Stimulated activated CD4-positive, alpha-beta T cell treated with anti-CD3 and anti-CD28 coated beads, Interleukin-1b, Interleukin-23, amount 100 ng/mL, for 24 hours (primary cell): ENCODE data around the gene SLAMF8.

Experiments
- DNase-seq, 4 experiments: peaks; one replicate each; pipeline ENCODE4 v3.0.0-alpha.2; 2020; ENCODE audit warnings: low read depth in 4 of 4, low spot score in 1 of 4

Gene SLAMF8

GRCh38 chr1:159868766-159869165, 42.1 kb downstream of the SLAMF8 start:
- DNase-seq: no peak

DNA sequence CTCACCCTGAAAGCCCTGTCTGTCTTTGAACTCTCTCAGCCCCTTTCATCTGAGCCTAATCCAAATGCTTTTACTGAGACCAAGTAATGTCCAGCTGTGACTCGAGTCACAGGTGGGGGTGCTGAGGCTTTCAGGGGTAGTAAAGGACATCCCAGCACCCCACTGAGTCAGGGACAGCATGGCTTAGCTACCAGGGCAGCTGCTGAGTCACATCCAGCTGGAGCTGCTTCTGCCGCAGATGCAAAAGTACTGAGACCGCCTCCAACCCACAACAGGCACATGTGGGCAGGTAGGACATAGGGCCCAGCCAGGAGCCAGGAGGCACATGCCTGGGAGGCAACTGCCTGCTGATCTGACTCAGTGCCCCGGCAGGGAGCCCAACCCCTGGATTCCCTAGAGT, 42.5 kb downstream of the SLAMF8 start:
- DNase-seq: no peak

DNA sequence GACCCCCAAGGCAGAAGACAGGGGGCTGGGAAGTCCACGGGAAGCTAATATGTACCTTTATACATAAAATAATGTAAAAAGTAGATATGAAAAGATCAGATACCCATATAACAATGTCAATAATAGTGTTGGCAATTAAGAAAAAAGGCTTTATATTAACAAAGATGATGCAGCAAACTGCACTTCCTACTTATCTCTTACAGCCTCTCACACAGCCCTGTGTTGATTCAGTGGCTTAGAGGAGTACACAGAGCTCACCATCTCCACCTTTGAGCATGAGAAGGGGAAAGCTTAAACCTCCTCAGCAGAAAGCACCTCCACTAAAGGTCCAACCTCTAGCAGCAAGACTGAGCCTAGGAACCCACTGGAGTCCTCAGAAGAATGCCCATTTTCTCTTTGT, 42.9 kb downstream of the SLAMF8 start:
- DNase-seq: no peak

- no peak for DNase-seq
Measured at GRCh38 chr1:159870704-159871103, 44.0 kb downstream of the SLAMF8 start.

GRCh38 chr1:159872891-159873290, 46.2 kb downstream of the SLAMF8 start:
- DNase-seq: no peak

DNA sequence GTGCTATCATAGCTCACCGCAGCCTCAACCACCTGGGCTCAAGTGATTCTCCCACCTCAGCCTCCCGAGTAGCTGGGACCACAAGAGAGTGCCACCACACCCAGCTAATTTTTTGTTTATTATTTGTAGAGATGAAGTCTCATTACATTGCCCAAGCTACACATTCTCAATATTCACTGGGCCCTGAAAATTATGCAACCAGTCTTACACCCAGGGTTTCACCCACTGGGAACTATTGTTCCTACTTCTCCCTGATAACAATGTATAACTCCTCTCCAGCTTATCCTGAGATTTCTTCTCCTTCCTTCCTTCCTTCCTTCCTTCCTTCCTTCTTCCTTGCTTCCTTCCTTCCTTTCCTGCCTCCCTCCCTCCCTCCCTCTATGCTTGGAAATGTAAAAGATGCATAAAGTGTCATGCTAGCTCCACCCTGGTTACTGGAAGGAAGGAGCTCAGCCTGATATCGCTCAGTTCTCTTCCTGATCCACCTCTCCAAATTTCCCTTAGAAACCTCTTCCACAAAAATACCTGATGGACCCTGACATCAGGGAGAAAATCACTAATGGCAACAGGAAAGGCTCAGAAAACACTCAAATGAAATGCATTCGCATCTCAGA, 47.0 kb downstream of the SLAMF8 start:
- no peak for DNase-seq

- no peak for DNase-seq
Measured at GRCh38 chr1:159877695-159878444, 51.2 kb downstream of the SLAMF8 start.

DNA sequence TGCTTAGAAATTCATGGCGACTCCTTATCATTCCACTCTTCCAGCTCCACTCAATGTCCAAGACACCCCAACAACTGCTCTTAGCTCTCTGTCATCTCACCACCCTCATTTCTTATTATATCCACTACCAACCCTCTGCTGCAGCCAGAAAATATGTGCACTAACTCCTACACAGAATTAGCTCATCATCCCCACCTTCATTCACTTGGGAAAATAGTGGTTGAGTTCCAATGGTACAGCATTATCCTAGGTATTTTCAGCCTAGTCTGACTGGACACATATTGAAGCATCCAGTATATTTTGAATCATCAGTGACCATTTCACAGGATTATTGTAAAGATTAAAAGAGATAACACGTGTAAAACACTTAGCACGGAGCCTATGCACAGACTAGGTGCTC, 52.5 kb downstream of the SLAMF8 start:
- DNase-seq: no peak

- DNase-seq: no peak
Measured at GRCh38 chr1:159879977-159880376, 53.3 kb downstream of the SLAMF8 start.

DNA sequence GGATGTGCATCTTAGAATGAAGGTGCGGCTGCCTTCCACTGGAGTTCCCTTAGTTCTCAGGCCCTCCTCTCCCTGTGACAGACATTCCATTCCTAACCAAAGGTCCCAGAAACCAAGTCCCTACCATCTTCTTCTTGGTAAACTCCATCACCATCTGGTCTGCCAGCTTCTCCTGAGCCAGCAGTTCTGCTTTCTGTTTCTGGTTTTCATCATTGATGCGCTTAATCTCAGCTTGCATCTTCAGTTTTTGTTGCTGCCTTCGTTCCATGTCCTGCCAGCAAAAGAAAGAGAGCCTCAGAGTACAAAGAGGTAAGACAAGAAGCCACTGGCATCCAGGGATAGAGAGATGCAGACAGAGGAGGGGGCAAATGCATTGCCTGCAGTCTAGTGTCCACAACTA, 53.8 kb downstream of the SLAMF8 start:
- no peak for DNase-seq

DNA sequence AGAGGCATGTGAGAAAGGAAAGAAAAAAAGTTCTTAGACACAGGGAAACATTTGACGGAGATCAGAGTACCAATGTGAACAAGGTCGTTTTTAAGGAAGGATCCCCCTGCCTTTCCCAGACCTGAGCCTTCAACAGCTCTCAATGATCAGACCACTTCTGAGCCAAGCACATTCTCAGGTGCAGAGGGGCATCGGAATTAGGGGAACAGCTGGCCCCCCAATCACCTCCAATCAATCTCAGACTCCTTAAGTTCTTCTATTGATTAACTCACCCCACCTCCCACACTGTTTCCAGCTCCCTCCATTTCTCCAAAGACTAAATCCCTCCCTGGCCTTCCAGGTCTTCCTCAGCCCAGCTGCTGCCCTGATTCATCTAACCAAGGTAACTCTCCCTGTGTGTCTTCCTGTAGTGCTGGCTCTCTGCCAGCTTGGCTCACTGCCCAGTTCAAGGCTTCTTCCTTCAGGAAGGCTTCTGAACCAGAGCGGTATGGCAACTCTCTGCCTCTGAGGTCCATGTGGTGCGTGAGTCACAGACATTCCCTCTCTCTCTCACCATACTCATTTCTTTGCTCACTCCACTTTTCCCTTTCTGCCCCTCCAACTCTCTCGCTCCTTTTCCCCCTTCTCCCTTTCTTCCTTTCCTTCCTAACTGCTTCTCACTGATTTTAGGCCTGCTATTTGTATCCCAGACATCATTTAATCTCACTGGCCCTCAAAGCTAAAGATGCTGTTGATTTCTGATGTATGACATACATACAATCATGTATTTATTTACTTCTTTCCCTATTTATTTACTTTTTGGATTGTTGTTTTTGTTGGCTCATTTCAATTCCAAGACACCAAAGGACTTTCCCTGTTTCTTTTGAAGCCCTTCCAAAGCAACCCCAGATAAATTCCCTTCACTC, 55.2 kb downstream of the SLAMF8 start:
- DNase-seq: no peak

DNA sequence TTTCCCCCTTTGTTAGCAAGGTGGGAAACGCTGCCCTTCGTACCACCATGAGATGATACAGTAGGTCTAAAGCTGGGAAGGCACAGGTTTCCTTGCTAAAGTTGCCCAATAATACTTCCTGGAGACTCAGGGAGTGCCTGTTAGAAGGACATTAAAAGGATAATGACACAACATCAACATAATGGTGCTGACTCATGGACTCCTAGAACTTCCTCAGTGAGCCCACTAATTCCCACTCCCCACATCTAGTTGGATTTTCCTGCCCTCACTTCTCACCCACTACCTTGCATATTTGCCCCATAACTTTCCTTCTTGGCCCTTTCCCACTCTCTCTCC, 55.8 kb downstream of the SLAMF8 start:
- DNase-seq: no peak

- no peak for DNase-seq
Measured at GRCh38 chr1:159883134-159883533, 56.5 kb downstream of the SLAMF8 start.

DNA sequence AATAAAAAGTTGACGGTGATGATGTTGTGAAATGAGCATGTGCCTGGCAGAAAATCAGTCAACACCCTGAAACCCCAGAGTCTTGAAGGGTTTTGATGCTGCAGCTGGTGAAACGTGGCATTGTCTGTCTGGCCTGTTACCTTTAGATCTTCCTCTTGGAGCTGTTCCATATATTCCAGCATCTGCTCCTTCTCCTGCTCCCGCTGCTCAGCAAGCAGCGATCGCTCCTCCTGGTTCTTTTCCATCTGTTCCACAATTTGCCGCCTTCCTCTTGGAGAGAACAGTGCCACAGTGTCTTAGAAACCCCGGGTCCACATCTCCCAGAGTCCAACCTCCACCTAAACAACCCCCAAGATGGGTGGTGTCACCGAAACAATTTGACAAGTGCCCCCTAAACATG, 57.6 kb downstream of the SLAMF8 start:
- DNase-seq: no peak
